ENCODE data around the gene CCDC40.

The CCDC40 gene

GRCh38 chr17:80116921-80117380 lies 80.5 kb downstream of the CCDC40 start:
- Mint-ChIP-seq H3K27ac (no peak overlapping the region), H3K36me3 (peaks cover 7% of the 10 kb centered on the region), H3K9me3 (peaks cover 6% of the 10 kb centered on the region), H3K4me3 (no peak overlapping the region), H3K4me1 (peaks cover 7% of the 10 kb centered on the region), H3K27me3 (no peaks in the 10 kb centered on the region)

DNA sequence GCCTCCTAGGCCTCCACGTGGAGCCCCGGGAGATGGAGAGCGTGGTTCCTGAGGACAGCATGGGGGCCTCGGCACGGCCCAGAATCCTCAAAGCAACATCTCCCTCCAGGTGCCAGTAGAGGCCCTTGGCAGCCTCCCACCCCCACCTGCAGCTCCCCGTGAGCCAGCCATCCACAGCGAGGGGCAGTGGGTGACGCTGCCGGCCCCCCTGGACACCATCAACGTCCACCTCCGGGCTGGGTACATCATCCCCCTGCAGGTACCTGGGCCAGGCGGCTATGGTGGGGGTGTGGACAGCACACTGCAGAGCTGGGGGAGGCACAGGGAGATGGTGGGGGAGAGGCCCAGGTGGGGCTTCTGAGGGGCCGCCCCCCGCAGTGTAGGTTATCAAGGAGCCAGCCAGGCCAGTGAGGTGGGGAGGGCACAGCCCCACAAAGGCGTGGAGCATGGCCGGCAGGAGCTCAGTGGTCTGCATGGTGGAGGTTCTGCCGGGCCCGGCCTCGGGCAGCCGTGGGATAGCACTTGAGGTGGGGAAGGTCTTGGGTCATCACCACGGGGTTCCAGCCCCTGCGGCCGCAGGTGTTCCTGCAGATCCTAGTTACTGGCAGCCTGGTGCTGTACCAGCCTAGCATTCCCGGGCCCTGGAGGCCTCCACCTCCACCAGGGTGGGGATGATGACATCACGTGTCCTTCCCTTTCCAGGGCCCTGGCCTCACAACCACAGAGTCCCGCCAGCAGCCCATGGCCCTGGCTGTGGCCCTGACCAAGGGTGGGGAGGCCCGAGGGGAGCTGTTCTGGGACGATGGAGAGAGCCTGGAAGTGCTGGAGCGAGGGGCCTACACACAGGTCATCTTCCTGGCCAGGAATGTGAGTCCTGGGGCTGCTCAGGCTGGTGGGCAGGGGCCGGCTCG lies 81.3 kb downstream of the CCDC40 start:
- Mint-ChIP-seq H3K9me3 (peaks cover 6% of the 10 kb centered on the region), H3K27ac (no peak overlapping the region), H3K4me1 (peaks cover 7% of the 10 kb centered on the region), H3K4me3 (no peak overlapping the region), H3K27me3 (no peaks in the 10 kb centered on the region), H3K36me3 (peaks cover 7% of the 10 kb centered on the region)

DNA sequence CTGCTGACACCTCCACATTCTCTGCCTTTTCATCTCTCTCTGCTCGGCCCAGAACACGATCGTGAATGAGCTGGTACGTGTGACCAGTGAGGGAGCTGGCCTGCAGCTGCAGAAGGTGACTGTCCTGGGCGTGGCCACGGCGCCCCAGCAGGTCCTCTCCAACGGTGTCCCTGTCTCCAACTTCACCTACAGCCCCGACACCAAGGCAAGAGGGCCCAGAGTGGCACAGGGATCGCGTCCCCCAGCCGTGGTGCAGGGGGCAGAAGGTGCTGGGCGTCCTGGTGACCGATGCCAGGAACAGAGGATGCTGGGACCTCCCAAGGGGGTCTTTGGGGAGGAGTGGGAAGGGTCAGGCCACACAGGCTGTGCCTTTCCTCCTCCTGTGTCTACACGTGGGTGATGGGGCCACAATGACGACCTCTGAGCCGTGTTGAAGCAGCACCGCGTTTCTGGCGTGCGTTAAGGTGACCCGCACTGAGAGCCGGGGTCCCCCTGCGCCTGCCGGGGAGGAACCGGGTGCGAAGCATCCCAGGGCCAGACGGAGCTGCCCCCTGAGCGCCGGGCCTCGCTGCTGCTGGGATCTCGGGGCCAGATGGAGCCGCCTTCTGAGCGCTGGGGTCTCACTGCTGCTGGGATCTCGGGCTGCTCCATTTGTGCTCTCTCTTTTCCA lies 82.3 kb downstream of the CCDC40 start:
- H3K4me1 Mint-ChIP-seq: peaks cover 7% of the 10 kb centered on the region
- H3K27ac Mint-ChIP-seq: no peak overlapping the region
- H3K27me3 Mint-ChIP-seq: no peaks in the 10 kb centered on the region
- H3K4me3 Mint-ChIP-seq: no peak overlapping the region
- peaks cover 6% of the 10 kb centered on the region for H3K9me3 Mint-ChIP-seq
- H3K36me3 Mint-ChIP-seq: peaks cover 7% of the 10 kb centered on the region

DNA sequence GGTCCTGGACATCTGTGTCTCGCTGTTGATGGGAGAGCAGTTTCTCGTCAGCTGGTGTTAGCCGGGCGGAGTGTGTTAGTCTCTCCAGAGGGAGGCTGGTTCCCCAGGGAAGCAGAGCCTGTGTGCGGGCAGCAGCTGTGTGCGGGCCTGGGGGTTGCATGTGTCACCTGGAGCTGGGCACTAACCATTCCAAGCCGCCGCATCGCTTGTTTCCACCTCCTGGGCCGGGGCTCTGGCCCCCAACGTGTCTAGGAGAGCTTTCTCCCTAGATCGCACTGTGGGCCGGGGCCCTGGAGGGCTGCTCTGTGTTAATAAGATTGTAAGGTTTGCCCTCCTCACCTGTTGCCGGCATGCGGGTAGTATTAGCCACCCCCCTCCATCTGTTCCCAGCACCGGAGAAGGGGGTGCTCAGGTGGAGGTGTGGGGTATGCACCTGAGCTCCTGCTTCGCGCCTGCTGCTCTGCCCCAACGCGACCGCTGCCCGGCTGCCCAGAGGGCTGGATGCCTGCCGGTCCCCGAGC lies 82.9 kb downstream of the CCDC40 start:
- peaks cover 7% of the 10 kb centered on the region for H3K36me3 Mint-ChIP-seq
- peaks cover 7% of the 10 kb centered on the region for H3K4me1 Mint-ChIP-seq
- H3K4me3 Mint-ChIP-seq: no peak overlapping the region
- peaks cover 6% of the 10 kb centered on the region for H3K9me3 Mint-ChIP-seq
- no peaks in the 10 kb centered on the region for H3K27me3 Mint-ChIP-seq
- no peak overlapping the region for H3K27ac Mint-ChIP-seq

- no peaks in the 10 kb centered on the region for H3K27me3 Mint-ChIP-seq
- peaks cover 5% of the 10 kb centered on the region for H3K9me3 Mint-ChIP-seq
- H3K36me3 Mint-ChIP-seq: peaks cover 5% of the 10 kb centered on the region
- H3K27ac Mint-ChIP-seq: no peak overlapping the region
- no peak overlapping the region for H3K4me3 Mint-ChIP-seq
- H3K4me1 Mint-ChIP-seq: peaks cover 5% of the 10 kb centered on the region
Measured at GRCh38 chr17:80119839-80120238, 83.4 kb downstream of the CCDC40 start.

GRCh38 chr17:80122026-80122575 lies 85.7 kb downstream of the CCDC40 start:
- Mint-ChIP-seq H3K27ac (no peak overlapping the region), H3K27me3 (no peaks in the 10 kb centered on the region), H3K9me3 (no peaks in the 10 kb centered on the region), H3K4me1 (no peaks in the 10 kb centered on the region), H3K4me3 (no peak overlapping the region), H3K36me3 (no peaks in the 10 kb centered on the region)

DNA sequence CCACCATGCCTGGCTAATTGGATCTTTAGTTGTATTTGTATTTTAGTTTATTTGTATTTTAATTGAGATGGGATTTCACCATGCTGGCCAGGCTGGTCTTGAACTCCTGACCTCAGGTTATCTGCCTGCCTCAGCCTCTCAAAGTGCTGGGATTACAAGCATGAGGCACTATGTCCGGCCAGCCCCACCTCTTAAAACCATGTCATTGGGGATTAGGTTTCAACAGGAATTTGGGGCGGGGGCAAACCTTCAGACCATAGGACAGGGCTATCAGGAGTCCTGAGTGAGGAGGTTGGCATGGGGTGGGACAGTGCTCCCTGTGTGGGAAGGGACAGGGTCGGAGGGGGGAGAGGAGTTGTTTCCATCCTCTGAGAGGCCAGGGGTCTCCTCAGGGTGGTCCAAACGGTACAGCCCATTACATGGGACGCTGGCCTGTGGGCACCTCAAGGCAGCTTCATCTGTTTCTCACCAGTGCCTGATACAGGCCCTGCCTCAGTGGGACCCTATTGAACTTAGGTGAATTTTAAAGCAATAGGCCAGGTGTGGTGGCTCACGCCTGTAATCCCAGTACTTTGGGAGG lies 86.6 kb downstream of the CCDC40 start:
- Mint-ChIP-seq H3K36me3 (no peaks in the 10 kb centered on the region), H3K4me3 (no peak overlapping the region), H3K9me3 (no peaks in the 10 kb centered on the region), H3K27me3 (peaks cover 5% of the 10 kb centered on the region), H3K27ac (no peak overlapping the region), H3K4me1 (no peaks in the 10 kb centered on the region)

DNA sequence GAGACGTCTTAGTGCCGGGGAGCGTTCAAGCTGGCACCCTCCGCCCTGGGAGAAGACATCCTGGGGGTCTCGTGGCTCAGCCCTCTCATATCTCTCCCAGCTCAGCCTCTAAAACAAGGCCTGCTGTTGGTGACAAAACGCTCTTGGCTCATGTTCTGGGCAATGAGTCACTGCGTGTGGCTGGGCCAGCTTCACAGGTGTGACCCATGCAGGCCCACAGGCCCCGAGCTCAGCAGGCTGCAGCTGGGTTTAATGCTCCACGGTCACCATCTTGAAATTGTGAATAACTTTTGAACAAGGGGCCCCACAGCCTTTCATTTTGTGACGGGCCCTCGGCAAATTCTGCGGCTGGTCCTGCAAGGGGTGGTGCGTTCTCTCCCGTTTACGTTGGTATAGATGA lies 87.3 kb downstream of the CCDC40 start:
- Mint-ChIP-seq H3K36me3 (no peaks in the 10 kb centered on the region), H3K27ac (no peak overlapping the region), H3K9me3 (no peaks in the 10 kb centered on the region), H3K27me3 (peaks cover 9% of the 10 kb centered on the region), H3K4me3 (no peak overlapping the region), H3K4me1 (no peaks in the 10 kb centered on the region)

DNA sequence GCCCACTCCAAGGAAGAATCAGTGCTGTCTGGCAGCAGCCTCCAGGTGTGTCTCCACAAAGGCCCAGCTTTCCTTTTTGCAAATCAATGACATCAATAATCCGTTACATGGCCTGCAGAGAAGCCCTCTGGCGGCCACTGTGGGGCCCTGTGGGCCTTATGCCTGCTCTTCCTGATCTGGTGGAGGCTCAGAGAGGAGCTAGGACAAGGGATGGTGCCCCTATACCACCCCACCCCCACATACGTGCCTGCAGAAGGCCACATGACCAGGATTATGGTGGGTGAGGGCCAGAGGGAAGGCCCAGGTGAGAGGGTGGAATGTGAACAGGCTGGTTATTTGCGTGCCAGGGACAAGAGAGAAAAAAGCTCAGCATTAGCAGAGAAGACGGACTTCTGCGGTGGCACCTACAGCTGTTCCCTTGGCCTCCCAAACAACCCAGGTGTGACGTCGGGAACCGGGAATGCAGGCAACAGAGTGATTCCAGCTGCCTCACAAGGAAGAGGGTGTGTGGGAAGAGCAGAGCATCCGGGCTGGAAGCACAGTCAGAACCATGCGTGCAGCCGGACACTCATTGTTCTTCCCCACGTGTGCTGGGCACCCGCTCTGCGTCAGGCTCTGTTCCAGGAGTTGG lies 88.0 kb downstream of the CCDC40 start:
- H3K9me3 Mint-ChIP-seq: no peaks in the 10 kb centered on the region
- no peak overlapping the region for H3K4me3 Mint-ChIP-seq
- H3K36me3 Mint-ChIP-seq: no peaks in the 10 kb centered on the region
- H3K4me1 Mint-ChIP-seq: no peaks in the 10 kb centered on the region
- H3K27me3 Mint-ChIP-seq: peaks cover 9% of the 10 kb centered on the region
- no peak overlapping the region for H3K27ac Mint-ChIP-seq

GRCh38 chr17:80125656-80126448 lies 89.4 kb downstream of the CCDC40 start:
- H3K27me3 Mint-ChIP-seq: peaks cover 9% of the 10 kb centered on the region
- no peak overlapping the region for H3K27ac Mint-ChIP-seq
- no peak overlapping the region for H3K4me3 Mint-ChIP-seq
- H3K4me1 Mint-ChIP-seq: no peaks in the 10 kb centered on the region
- no peaks in the 10 kb centered on the region for H3K36me3 Mint-ChIP-seq
- no peaks in the 10 kb centered on the region for H3K9me3 Mint-ChIP-seq

DNA sequence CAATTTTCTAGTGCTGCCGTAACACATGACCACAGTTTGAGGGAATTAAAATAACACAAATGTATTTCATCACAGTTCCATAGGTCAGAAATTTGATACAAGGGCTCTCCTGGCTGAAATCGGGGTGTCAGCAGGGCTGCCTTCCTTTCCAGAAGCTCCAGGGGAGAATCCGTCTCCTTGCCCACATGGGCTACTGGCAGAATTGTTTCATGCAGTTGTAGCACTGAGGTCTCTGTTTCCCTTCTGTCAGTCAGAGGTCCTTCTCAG lies 89.9 kb downstream of the CCDC40 start:
- peaks cover 9% of the 10 kb centered on the region for H3K27me3 Mint-ChIP-seq
- no peaks in the 10 kb centered on the region for H3K4me1 Mint-ChIP-seq
- no peaks in the 10 kb centered on the region for H3K9me3 Mint-ChIP-seq
- H3K4me3 Mint-ChIP-seq: no peak overlapping the region
- no peak overlapping the region for H3K27ac Mint-ChIP-seq
- no peaks in the 10 kb centered on the region for H3K36me3 Mint-ChIP-seq

DNA sequence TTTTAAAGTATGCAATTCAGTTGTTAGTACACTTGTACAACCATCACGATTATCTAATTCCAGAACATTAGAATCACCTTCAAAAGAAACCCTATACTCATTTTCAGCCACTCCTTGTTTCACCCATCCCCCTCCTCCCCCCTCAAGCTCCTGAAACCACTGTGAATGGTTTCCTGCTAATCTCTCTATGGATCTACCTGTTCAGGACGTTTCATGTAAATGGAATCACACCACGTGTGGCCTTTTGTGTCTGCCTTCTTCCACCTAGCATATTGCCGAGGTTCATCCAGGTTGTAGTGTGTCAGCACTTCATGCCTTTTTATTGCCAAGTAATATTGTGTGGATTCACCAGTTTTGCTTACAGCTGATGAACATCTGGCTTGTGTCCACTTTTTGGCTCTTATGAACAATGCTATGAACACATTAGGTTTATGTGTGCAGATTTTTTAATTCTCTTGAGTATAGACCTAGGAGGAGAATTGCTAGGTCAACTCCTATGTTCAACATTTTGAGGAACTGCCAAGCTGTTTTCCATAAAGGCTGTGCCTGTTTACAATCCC lies 92.6 kb downstream of the CCDC40 start:
- Mint-ChIP-seq H3K36me3 (no peaks in the 10 kb centered on the region), H3K4me3 (no peak overlapping the region), H3K27ac (no peak overlapping the region), H3K4me1 (no peaks in the 10 kb centered on the region), H3K9me3 (no peaks in the 10 kb centered on the region), H3K27me3 (peaks cover 9% of the 10 kb centered on the region)

- Mint-ChIP-seq H3K9me3 (no peaks in the 10 kb centered on the region), H3K27me3 (peaks cover 9% of the 10 kb centered on the region), H3K4me1 (no peaks in the 10 kb centered on the region), H3K27ac (no peak overlapping the region), H3K36me3 (peaks cover 2% of the 10 kb centered on the region), H3K4me3 (no peak overlapping the region)
Measured at GRCh38 chr17:80130992-80131391, 94.5 kb downstream of the CCDC40 start.

DNA sequence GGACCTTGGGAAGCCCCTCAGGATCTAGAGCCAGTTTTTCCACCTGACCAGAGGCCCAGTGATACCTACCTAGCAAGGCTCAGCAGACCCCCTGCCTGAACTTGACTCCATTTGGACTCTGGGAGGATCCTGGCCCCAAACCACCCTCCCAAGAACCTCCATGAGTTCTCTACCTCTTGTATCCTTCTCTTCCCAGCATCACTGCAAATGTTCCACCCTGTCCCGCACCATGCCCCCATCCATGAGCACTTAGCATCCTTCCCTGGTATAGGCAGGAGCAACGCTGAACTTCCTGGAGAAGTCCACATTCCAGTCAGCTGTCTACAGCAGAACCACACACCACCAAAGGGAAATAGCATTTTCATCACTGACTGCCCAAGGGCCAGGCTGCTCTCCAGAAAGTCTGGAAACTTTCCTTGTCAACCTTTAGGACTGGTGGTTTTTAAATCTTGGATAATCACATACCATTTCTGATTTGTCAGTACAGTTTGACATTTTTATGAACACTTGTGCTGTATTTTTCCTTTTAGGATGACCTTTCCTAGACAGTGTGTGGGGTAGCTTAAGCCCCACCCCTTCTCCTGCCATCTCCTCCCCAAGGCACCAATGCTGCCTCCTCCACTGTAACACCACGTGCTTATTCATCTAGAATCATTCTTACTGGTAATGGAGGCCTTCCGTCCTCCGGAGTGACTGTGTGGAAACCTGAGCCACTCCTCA lies 96.6 kb downstream of the CCDC40 start:
- H3K4me1 Mint-ChIP-seq: no peaks in the 10 kb centered on the region
- H3K27ac Mint-ChIP-seq: peak overlapping the region; percentile 82
- peaks cover 4% of the 10 kb centered on the region for H3K27me3 Mint-ChIP-seq
- H3K9me3 Mint-ChIP-seq: no peaks in the 10 kb centered on the region
- no peak overlapping the region for H3K4me3 Mint-ChIP-seq
- H3K36me3 Mint-ChIP-seq: peaks cover 5% of the 10 kb centered on the region
